Measurements from ENCODE around the gene VAV3.

VAV3 gene

DNA sequence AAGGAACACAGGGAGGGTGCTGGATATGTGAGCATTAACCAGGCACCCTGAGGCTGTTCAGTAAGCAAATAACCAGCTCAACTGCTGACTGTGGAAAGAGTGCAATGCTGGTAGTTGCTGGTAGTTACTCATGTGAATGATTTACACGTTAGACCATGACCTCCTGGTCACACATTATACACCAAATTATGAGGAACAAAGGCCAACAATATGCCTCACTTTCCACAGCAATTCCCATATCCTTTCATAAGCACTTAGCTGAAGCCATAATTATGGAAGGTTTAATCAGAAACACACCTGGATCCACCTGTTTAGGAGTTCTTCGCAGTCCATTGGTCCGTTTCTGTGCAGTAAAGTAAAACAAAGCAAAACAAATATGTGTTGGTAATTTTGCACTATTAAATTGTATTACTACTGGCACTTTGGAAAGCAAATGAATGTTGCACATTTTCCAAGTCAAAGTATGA is 281.8 kb downstream of the VAV3 start:
- no peak overlapping the region for H3K4me3 ChIP-seq (ENCODE audit: low read length in 2 of 2)

DNA sequence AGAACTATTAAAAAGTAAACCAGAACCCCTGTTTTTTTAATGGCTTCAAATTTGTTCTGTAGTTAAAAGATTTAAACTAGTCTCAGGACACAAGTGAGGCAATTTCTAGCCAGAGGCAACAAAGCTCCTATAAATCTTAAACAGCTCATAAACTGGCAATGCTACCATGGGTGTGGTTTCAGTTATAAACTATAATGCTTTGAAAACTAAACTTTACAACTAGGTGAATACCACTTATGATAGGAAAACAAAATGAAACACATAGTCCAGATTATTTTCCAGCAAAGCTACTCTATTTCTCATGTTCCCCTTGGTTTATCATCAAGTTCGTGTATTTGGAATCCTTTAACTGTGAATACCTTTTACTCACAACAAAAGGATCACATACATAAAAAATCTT is 282.5 kb downstream of the VAV3 start:
- Histone ChIP-seq H4K8ac (ENCODE audit: low read depth, low read length) (no peak overlapping the region), H2AFZ (ENCODE audit: low read length) (no peak overlapping the region), H3K23ac (ENCODE audit: low read depth, low read length, poor library complexity) (no peak overlapping the region), H2BK5ac (ENCODE audit: low read length) (no peak overlapping the region), H3K9ac (ENCODE audit: low read depth, low read length, poor library complexity) (no peak overlapping the region), H4K91ac (ENCODE audit: low read depth, low read length, poor library complexity) (no peak overlapping the region), H2BK12ac (ENCODE audit: low read length) (no peak overlapping the region), H3K4ac (ENCODE audit: low read length) (no peak overlapping the region), H2AK5ac (ENCODE audit: low read depth, low read length) (no peak overlapping the region), H3K4me1 (ENCODE audit: control insufficient read depth in 2 of 2, insufficient read depth in 1 of 2, low read depth in 1 of 2, low read length in 2 of 2) (peaks cover 0 to 2% of the 10 kb centered on the region in 2 donors), H2BK15ac (ENCODE audit: low read length) (no peak overlapping the region), H3K27ac (replicated peaks; ENCODE audit: low read length) (no peak overlapping the region), H3K4me3 (ENCODE audit: low read length in 2 of 2) (no peak overlapping the region), H3K79me1 (ENCODE audit: low read depth, low read length) (no peaks in the 10 kb centered on the region), H3K9me3 (replicated peaks in 1 of 2; ENCODE audit: control insufficient read depth in 2 of 2, insufficient read depth in 1 of 2, low read depth in 1 of 2, low read length in 2 of 2) (no peaks in the 10 kb centered on the region), H3K36me3 (replicated peaks in 1 of 2; ENCODE audit: control insufficient read depth in 2 of 2, insufficient read depth in 2 of 2, low read length in 2 of 2) (no peaks in the 10 kb centered on the region), H3K4me2 (ENCODE audit: insufficient read depth, low read length, poor library complexity, severe bottlenecking) (no peak overlapping the region), H3K18ac (ENCODE audit: low read length) (no peak overlapping the region), H3K27me3 (ENCODE audit: control insufficient read depth in 3 of 3, insufficient read depth in 3 of 3, low read depth in 1 of 3, low read length in 3 of 3) (no peaks in the 10 kb centered on the region), H3K14ac (ENCODE audit: low read length) (no peak overlapping the region), H2BK120ac (ENCODE audit: low read depth, low read length) (no peak overlapping the region)
- no peak for DNase-seq (ENCODE audit: low spot score)
- no CpG with 5 or more reads among the region's 1 CpG for WGBS, 2 donors (ENCODE audit: extremely low coverage in 2 of 2, insufficient read length in 2 of 2, insufficient replicate concordance in 1 of 2)

More for the DNA sequence above, 281.8 kb downstream of the VAV3 start:
- Histone ChIP-seq H4K8ac (ENCODE audit: low read depth, low read length) (no peak overlapping the region), H3K4me2 (ENCODE audit: insufficient read depth, low read length, poor library complexity, severe bottlenecking) (no peak overlapping the region), H3K9me3 (replicated peaks in 1 of 2; ENCODE audit: control insufficient read depth in 2 of 2, insufficient read depth in 1 of 2, low read depth in 1 of 2, low read length in 2 of 2) (no peaks in the 10 kb centered on the region), H3K4me1 (ENCODE audit: control insufficient read depth in 2 of 2, insufficient read depth in 1 of 2, low read depth in 1 of 2, low read length in 2 of 2) (no peaks in the 10 kb centered on the region), H2BK5ac (ENCODE audit: low read length) (no peak overlapping the region), H3K27me3 (ENCODE audit: control insufficient read depth in 3 of 3, insufficient read depth in 3 of 3, low read depth in 1 of 3, low read length in 3 of 3) (no peaks in the 10 kb centered on the region), H2BK15ac (ENCODE audit: low read length) (no peak overlapping the region), H3K9ac (ENCODE audit: low read depth, low read length, poor library complexity) (no peak overlapping the region), H3K4ac (ENCODE audit: low read length) (no peak overlapping the region), H2BK12ac (ENCODE audit: low read length) (no peak overlapping the region), H2AK5ac (ENCODE audit: low read depth, low read length) (no peak overlapping the region), H4K91ac (ENCODE audit: low read depth, low read length, poor library complexity) (no peak overlapping the region), H2BK120ac (ENCODE audit: low read depth, low read length) (no peak overlapping the region), H3K79me1 (ENCODE audit: low read depth, low read length) (no peaks in the 10 kb centered on the region), H3K36me3 (replicated peaks in 1 of 2; ENCODE audit: control insufficient read depth in 2 of 2, insufficient read depth in 2 of 2, low read length in 2 of 2) (no peaks in the 10 kb centered on the region), H3K18ac (ENCODE audit: low read length) (no peak overlapping the region), H3K23ac (ENCODE audit: low read depth, low read length, poor library complexity) (no peak overlapping the region), H3K27ac (replicated peaks; ENCODE audit: low read length) (no peak overlapping the region), H3K14ac (ENCODE audit: low read length) (no peak overlapping the region), H2AFZ (ENCODE audit: low read length) (no peak overlapping the region)
- WGBS, 2 donors (ENCODE audit: extremely low coverage in 2 of 2, insufficient read length in 2 of 2, insufficient replicate concordance in 1 of 2): no CpG with 5 or more reads among the region's 3 CpGs
- no peak for DNase-seq (ENCODE audit: low spot score)

DNA sequence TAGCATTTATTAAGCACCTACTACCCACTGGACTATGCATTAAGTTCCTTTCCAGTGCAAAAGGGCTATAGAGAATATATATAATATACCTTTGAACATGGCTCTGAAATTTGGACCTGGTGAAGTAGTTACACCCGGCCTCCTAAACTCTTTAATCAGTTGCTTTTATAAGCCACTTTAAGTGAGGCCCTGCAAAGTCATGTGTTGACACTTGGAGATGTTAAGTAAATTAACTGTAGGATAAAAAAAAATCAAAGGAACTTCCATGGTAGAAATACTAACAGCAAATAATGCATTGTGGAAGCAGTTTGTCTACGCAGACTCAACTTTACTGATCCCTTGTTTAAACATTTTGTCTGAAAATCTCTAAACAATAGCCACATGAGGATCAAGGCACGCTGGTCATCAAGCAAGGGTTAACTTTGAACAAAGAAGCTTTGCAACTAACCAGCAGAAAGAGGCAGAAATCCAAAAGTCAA is 283.9 kb downstream of the VAV3 start:
- Histone ChIP-seq H2BK120ac (ENCODE audit: low read depth, low read length) (no peak overlapping the region), H3K4me2 (ENCODE audit: insufficient read depth, low read length, poor library complexity, severe bottlenecking) (no peak overlapping the region)

DNA sequence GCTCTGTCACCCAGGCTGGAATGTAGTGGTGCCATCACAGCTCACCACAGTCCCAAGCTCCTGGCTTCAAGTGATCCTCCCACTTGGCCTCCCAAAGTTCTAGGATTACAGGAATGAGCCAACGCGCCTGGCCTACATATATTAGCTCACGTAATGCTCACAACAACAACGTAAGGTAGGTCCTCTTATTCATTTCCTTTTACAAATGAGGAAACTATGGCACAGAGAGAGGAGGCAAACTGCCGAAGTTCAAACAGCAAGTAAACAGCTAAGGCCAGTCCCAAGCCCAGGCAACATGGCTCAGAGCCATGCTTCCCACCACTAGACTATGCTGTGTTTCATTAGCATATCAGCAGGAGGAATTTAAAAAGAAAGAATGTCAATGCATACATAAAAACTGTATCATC is 284.4 kb downstream of the VAV3 start:
- Histone ChIP-seq H3K27ac (replicated peaks; ENCODE audit: low read length) (no peak overlapping the region), H3K79me1 (ENCODE audit: low read depth, low read length) (no peaks in the 10 kb centered on the region), H2BK5ac (ENCODE audit: low read length) (no peak overlapping the region), H3K9ac (ENCODE audit: low read depth, low read length, poor library complexity) (no peak overlapping the region), H3K9me3 (replicated peaks in 1 of 2; ENCODE audit: control insufficient read depth in 2 of 2, insufficient read depth in 1 of 2, low read depth in 1 of 2, low read length in 2 of 2) (no peaks in the 10 kb centered on the region), H3K23ac (ENCODE audit: low read depth, low read length, poor library complexity) (no peak overlapping the region), H3K4me2 (ENCODE audit: insufficient read depth, low read length, poor library complexity, severe bottlenecking) (no peak overlapping the region), H2BK120ac (ENCODE audit: low read depth, low read length) (no peak overlapping the region), H3K27me3 (ENCODE audit: control insufficient read depth in 3 of 3, insufficient read depth in 3 of 3, low read depth in 1 of 3, low read length in 3 of 3) (no peaks in the 10 kb centered on the region), H3K36me3 (replicated peaks in 1 of 2; ENCODE audit: control insufficient read depth in 2 of 2, insufficient read depth in 2 of 2, low read length in 2 of 2) (no peaks in the 10 kb centered on the region), H4K8ac (ENCODE audit: low read depth, low read length) (no peak overlapping the region), H3K4ac (ENCODE audit: low read length) (no peak overlapping the region), H2BK12ac (ENCODE audit: low read length) (no peak overlapping the region), H2AFZ (ENCODE audit: low read length) (no peak overlapping the region), H2AK5ac (ENCODE audit: low read depth, low read length) (no peak overlapping the region), H3K18ac (ENCODE audit: low read length) (no peak overlapping the region), H4K91ac (ENCODE audit: low read depth, low read length, poor library complexity) (no peak overlapping the region), H3K4me1 (ENCODE audit: control insufficient read depth in 2 of 2, insufficient read depth in 1 of 2, low read depth in 1 of 2, low read length in 2 of 2) (peaks cover 0 to 2% of the 10 kb centered on the region in 2 donors), H3K4me3 (ENCODE audit: low read length in 2 of 2) (no peak overlapping the region), H2BK15ac (ENCODE audit: low read length) (no peak overlapping the region), H3K14ac (ENCODE audit: low read length) (no peak overlapping the region)
- no peak for DNase-seq (ENCODE audit: low spot score)
- no CpG with 5 or more reads among the region's 5 CpGs for WGBS, 2 donors (ENCODE audit: extremely low coverage in 2 of 2, insufficient read length in 2 of 2, insufficient replicate concordance in 1 of 2)

More for the DNA sequence above, 283.9 kb downstream of the VAV3 start:
- Histone ChIP-seq H2BK5ac (ENCODE audit: low read length) (no peak overlapping the region), H3K14ac (ENCODE audit: low read length) (no peak overlapping the region), H3K4me1 (ENCODE audit: control insufficient read depth in 2 of 2, insufficient read depth in 1 of 2, low read depth in 1 of 2, low read length in 2 of 2) (peaks cover 0 to 2% of the 10 kb centered on the region in 2 donors), H3K23ac (ENCODE audit: low read depth, low read length, poor library complexity) (no peak overlapping the region), H4K8ac (ENCODE audit: low read depth, low read length) (no peak overlapping the region), H2AK5ac (ENCODE audit: low read depth, low read length) (no peak overlapping the region), H3K36me3 (replicated peaks in 1 of 2; ENCODE audit: control insufficient read depth in 2 of 2, insufficient read depth in 2 of 2, low read length in 2 of 2) (no peaks in the 10 kb centered on the region), H2AFZ (ENCODE audit: low read length) (no peak overlapping the region), H3K27ac (replicated peaks; ENCODE audit: low read length) (no peak overlapping the region), H3K18ac (ENCODE audit: low read length) (no peak overlapping the region), H3K9ac (ENCODE audit: low read depth, low read length, poor library complexity) (no peak overlapping the region), H3K4me3 (ENCODE audit: low read length in 2 of 2) (no peak overlapping the region), H3K79me1 (ENCODE audit: low read depth, low read length) (no peaks in the 10 kb centered on the region), H3K9me3 (replicated peaks in 1 of 2; ENCODE audit: control insufficient read depth in 2 of 2, insufficient read depth in 1 of 2, low read depth in 1 of 2, low read length in 2 of 2) (no peaks in the 10 kb centered on the region), H3K27me3 (ENCODE audit: control insufficient read depth in 3 of 3, insufficient read depth in 3 of 3, low read depth in 1 of 3, low read length in 3 of 3) (no peaks in the 10 kb centered on the region), H2BK15ac (ENCODE audit: low read length) (no peak overlapping the region), H4K91ac (ENCODE audit: low read depth, low read length, poor library complexity) (no peak overlapping the region), H3K4ac (ENCODE audit: low read length) (no peak overlapping the region), H2BK12ac (ENCODE audit: low read length) (no peak overlapping the region)
- DNase-seq (ENCODE audit: low spot score): no peak
- no CpG with 5 or more reads among the region's 3 CpGs for WGBS, 2 donors (ENCODE audit: extremely low coverage in 2 of 2, insufficient read length in 2 of 2, insufficient replicate concordance in 1 of 2)
